Esophagus muscularis mucosa (tissue), 4 donors: ENCODE results near the gene PRICKLE3. TPM values are rescaled to one million over a fixed set of nuclear protein-coding genes. Genes with fewer than 3 reads are reported as not detected.

Experiments
- DNase-seq: peaks from one replicate; pipeline ENCODE4 v3.0.0-alpha.2; 2017; ENCODE audit errors: extremely low spot score
- H3K27ac ChIP-seq, 4 donors: fragments of 200-600 bp; sonication (generic); replicated peaks in 1 of 4; 1 replicate in 3 of 4; 2 replicates in 1 of 4; pipeline ENCODE4 v1.5.1; 2016 to 2019; ENCODE audit warnings: mild to moderate bottlenecking in 1 of 4
- H3K27me3 ChIP-seq, 4 donors: fragments of 200-600 bp; sonication (generic); one replicate each; pipeline versions ENCODE4 v1.5.1 to v1.6.0; 2016 to 2019
- H3K36me3 ChIP-seq, 4 donors: fragments of 200-600 bp; sonication (generic); one replicate each; pipeline ENCODE4 v1.5.1; 2016 to 2019
- H3K4me1 ChIP-seq, 4 donors: fragments of 200-600 bp; sonication (generic); one replicate each; pipeline ENCODE4 v1.5.1; 2016 to 2019
- H3K4me3 ChIP-seq, 4 donors: fragments of 200-600 bp; sonication (generic); 1 replicate in 2 of 4; 2 replicates in 2 of 4; pipeline ENCODE4 v1.5.1; 2016 to 2019; ENCODE audit warnings: mild to moderate bottlenecking in 4 of 4, moderate library complexity in 1 of 4
- H3K9me3 ChIP-seq, 4 donors: fragments of 200-600 bp; sonication (generic); 1 replicate in 3 of 4; 2 replicates in 1 of 4; pipeline ENCODE4 v1.5.1; 2016 to 2019
- EP300 ChIP-seq: sonication (generic); formaldehyde crosslinking; IDR thresholded peaks from one replicate; pipeline ENCODE4 v1.6.1; 2017; ENCODE audit warnings: antibody characterized with exemption
- POLR2A ChIP-seq: fragments of 450-650 bp; IDR thresholded peaks from one replicate; pipeline ENCODE4 v1.6.1; 2017; ENCODE audit warnings: antibody characterized with exemption, moderate library complexity, mild to moderate bottlenecking, low read depth
- POLR2AphosphoS5 ChIP-seq, 2 donors: sonication (generic); formaldehyde crosslinking; IDR thresholded peaks; one replicate each; pipeline ENCODE4 v1.6.1; 2017; ENCODE audit warnings: antibody characterized with exemption in 2 of 2
- WGBS: methylation state at CpG from one replicate; pipeline ENCODE4 v1.1.5; 2018; 5-methylcytosine and 5-hydroxymethylcytosine counted together
- intact Hi-C: fragments of 100-400 bp; cut with DNase I; formaldehyde crosslinking; loops from one replicate; pipeline ENCODE4 v1.15.1; 2023
- total RNA-seq, 4 donors: library from RNA; depleted of rRNA; stranded (reverse); fragments of >200 nt; gene quantifications; one replicate each; pipeline versions ENCODE4 v1.1.0 to v1.2.1, GENCODE V29; 2016
- TF ChIP-seq, protein P1 (sequence below), 3 experiments: fragments of 200-600 bp in 2 of 3; fragments of 450-650 bp in 1 of 3; sonication (generic) in 2 of 3; IDR thresholded peaks; one replicate each; pipeline ENCODE4 v1.5.1; 2017 to 2019; ENCODE audit warnings: antibody characterized with exemption in 3 of 3, mild to moderate bottlenecking in 2 of 3, moderate library complexity in 1 of 3

Gene PRICKLE3
- total RNA-seq, 4 donors from 2014 or later, result 7.6 to 16.2 (median 12.3) TPM

DNA sequence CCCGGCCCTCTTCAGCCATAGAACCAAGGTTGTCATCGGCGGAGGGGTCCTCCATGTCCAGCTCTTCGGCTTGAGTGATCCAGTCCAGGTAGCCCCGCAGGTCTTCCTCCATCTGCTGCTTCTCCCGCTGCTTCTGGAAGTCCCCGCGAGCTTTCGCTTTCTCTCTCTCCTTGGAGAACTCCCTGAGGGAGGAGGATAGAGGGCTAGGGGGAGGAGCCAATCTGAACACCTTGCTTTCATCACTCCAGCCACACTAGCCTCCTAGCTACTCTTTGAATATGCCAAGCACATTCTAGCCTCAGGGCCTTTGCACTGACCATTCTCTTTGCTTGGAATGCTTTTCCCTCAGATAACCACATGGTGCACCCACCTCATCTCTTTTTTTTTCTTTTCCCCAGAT, 40.8 kb upstream of the PRICKLE3 start:
- Histone ChIP-seq H3K36me3 (no peaks in the 10 kb centered on the region), H3K4me1 (peaks cover 0 to 8% (median 4%) of the 10 kb centered on the region in 4 donors), H3K9me3 (no peaks in the 10 kb centered on the region), H3K27me3 (peaks cover 0 to 18% (median 3%) of the 10 kb centered on the region in 4 donors), H3K27ac (no peak overlapping the region), H3K4me3 (no peak overlapping the region)
- WGBS, result 93% methylated on average over 5 of the region's 9 CpGs
- TF ChIP-seq, protein P1, sequence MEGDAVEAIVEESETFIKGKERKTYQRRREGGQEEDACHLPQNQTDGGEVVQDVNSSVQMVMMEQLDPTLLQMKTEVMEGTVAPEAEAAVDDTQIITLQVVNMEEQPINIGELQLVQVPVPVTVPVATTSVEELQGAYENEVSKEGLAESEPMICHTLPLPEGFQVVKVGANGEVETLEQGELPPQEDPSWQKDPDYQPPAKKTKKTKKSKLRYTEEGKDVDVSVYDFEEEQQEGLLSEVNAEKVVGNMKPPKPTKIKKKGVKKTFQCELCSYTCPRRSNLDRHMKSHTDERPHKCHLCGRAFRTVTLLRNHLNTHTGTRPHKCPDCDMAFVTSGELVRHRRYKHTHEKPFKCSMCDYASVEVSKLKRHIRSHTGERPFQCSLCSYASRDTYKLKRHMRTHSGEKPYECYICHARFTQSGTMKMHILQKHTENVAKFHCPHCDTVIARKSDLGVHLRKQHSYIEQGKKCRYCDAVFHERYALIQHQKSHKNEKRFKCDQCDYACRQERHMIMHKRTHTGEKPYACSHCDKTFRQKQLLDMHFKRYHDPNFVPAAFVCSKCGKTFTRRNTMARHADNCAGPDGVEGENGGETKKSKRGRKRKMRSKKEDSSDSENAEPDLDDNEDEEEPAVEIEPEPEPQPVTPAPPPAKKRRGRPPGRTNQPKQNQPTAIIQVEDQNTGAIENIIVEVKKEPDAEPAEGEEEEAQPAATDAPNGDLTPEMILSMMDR (IDR thresholded peaks at IDR 0.05), result no peak
- TF ChIP-seq EP300 (no peak), POLR2AphosphoS5 (IDR thresholded peaks at IDR 0.05) (no peak), POLR2A (no peak)
- intact Hi-C loops, result no loop called here
- no peak for DNase-seq

DNA sequence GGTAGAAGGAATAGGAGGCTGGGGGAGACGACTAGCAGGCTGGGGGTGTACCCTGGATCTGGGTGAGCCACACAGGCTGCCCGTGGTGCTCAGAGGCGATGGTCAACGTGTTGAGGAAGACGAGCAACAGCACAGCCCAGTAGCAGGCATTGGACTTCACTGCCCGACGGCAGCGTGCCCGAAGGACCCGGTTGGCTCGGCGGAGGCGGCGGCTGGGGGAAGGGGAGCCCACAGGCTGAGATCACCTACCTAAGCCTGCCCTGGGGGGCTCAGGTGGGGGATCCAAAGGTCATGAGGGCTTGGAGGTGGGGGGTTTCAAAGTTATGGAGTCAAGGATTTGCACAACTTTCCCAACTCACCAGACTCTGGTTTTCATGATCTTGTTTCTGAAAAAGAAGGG, 39.7 kb upstream of the PRICKLE3 start:
- Histone ChIP-seq H3K27ac (no peak overlapping the region), H3K4me3 (no peak overlapping the region), H3K36me3 (no peaks in the 10 kb centered on the region), H3K4me1 (peaks cover 0 to 7% (median 4%) of the 10 kb centered on the region in 4 donors), H3K9me3 (no peaks in the 10 kb centered on the region), H3K27me3 (peaks cover 0 to 9% (median 3%) of the 10 kb centered on the region in 4 donors)
- no peak for TF ChIP-seq POLR2A
- TF ChIP-seq POLR2AphosphoS5 (IDR thresholded peaks at IDR 0.05), result no peak
- no peak for TF ChIP-seq EP300
- TF ChIP-seq, protein P1 (IDR thresholded peaks at IDR 0.05), result no peak
- DNase-seq, result no peak
- intact Hi-C loops, result no loop called here
- 77% methylated on average over 14 of the region's 14 CpGs for WGBS

DNA sequence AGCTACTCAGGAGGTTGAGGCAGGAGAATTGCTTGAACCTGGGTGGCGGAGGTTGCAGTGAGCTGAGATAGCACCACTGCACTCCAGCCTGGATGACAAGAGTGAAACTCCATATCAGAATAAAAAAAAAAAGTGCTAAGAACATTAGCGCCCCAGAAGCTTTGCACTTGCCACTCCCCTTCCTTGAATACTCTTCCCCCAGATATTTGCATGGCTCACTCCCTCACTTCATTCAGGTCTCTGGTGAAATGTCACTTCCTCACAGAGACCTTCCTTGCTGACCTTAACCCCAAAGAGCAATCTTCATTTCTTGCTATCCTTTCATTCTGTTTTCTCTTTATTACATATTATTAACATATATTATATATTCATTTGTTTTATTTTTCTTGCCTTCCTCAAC, 35.7 kb upstream of the PRICKLE3 start:
- intact Hi-C loops, result no loop called here
- 76% methylated on average over 2 of the region's 2 CpGs for WGBS
- DNase-seq, result no peak

DNA sequence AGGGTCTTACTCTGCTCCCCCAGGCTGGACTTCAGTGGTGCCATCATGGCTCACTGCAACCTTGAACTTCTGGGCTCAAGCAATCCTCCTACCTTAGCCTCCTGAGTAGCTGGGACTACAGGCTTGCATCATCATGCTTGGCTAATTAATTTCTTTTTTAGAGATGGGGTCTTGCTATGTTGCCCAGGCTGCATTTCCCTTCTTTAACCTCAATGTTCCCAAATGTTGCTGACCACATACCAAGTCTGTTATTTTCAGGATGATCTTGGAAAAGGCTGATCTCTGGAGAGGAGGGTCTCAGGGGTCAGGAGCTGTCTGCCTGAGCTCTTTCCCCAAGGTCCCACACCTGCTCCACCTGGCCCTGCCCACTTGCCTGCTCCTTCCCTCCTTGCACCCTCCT, 33.9 kb upstream of the PRICKLE3 start:
- intact Hi-C loops, result no loop called here
- no peak for TF ChIP-seq POLR2AphosphoS5 (IDR thresholded peaks at IDR 0.05)
- TF ChIP-seq, protein P1 (IDR thresholded peaks at IDR 0.05), result no peak
- TF ChIP-seq EP300, result no peak
- TF ChIP-seq POLR2A, result no peak
- H3K9me3 ChIP-seq, result no peaks in the 10 kb centered on the region
- no peaks in the 10 kb centered on the region for H3K4me1 ChIP-seq
- no peak for DNase-seq
- no peaks in the 10 kb centered on the region for H3K27me3 ChIP-seq
- H3K27ac ChIP-seq, result no peak overlapping the region
- no peak overlapping the region for H3K4me3 ChIP-seq
- H3K36me3 ChIP-seq, result no peaks in the 10 kb centered on the region

More for the DNA sequence above, 35.7 kb upstream of the PRICKLE3 start:
- Histone ChIP-seq H3K4me1 (no peaks in the 10 kb centered on the region), H3K27me3 (peaks cover 0 to 6% (median 0%) of the 10 kb centered on the region in 4 donors), H3K4me3 (no peak overlapping the region), H3K27ac (no peak overlapping the region), H3K9me3 (no peaks in the 10 kb centered on the region), H3K36me3 (no peaks in the 10 kb centered on the region)
- TF ChIP-seq POLR2A (no peak), POLR2AphosphoS5 (IDR thresholded peaks at IDR 0.05) (no peak), EP300 (no peak)

DNA sequence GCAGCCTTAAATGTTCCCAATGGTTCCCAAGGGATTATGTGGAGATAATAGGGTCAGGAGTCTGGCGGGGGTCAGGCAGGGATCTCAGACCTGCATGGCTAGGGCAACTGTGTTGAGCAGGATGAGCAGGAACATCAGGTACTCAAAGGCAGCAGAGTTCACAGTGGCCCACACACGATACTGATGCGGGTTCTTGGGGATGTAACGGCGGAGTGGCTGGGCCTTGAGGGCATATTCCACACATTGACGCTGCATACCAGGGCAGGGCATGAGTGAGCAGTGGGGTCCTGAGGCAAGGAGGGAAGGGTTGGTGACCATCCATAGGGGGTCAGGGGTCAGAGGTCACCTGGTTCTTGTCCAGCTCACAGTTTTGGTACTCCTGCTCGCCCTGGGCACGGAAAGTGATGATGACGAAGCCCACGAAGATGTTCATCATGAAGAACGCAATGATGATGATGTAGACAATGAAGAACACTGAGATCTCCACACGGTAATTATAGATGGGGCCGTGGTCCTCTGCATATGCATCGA, 28.9 kb upstream of the PRICKLE3 start:
- Histone ChIP-seq H3K4me3 (no peak overlapping the region), H3K36me3 (no peaks in the 10 kb centered on the region), H3K4me1 (no peaks in the 10 kb centered on the region), H3K27me3 (peaks cover 0 to 8% (median 0%) of the 10 kb centered on the region in 4 donors), H3K9me3 (no peaks in the 10 kb centered on the region), H3K27ac (no peak overlapping the region)
- intact Hi-C loops, result no loop called here
- TF ChIP-seq POLR2A (no peak), POLR2AphosphoS5 (IDR thresholded peaks at IDR 0.05) (no peak), EP300 (no peak)
- TF ChIP-seq, protein P1 (IDR thresholded peaks at IDR 0.05), result no peak
- DNase-seq, result no peak
- 88% methylated on average over 14 of the region's 14 CpGs for WGBS
